ENCODE measurements around the gene TMEM63C.

DNA sequence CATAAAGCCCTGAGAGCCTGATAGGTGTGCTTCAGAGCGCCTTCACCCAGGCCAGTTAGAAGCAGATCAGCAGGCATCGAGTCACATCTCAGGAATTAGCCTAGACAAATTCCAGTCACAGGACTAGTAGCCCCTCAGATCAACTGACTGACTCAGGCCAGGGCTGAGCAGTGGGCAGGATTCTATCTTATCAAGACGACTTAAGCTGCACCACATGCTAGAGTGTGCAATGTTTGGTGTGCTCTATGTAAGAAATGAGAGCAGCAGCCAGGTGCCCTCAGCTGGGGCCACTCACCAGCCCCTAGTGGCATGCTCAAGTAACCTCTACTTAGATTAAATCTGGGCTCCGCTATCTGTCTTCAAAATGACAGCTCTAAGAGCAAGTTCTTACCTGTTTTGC is 109.1 kb downstream of the TMEM63C start:
- TF ChIP-seq EZH2 (IDR thresholded peaks at IDR 0.05) (no peak), POLR2AphosphoS5 (IDR thresholded peaks at IDR 0.05; ENCODE audit: low read depth, low read length) (no peak), SP1 (IDR thresholded peaks at IDR 0.05; ENCODE audit: low read depth) (no peak)
- TF ChIP-seq, protein P1, sequence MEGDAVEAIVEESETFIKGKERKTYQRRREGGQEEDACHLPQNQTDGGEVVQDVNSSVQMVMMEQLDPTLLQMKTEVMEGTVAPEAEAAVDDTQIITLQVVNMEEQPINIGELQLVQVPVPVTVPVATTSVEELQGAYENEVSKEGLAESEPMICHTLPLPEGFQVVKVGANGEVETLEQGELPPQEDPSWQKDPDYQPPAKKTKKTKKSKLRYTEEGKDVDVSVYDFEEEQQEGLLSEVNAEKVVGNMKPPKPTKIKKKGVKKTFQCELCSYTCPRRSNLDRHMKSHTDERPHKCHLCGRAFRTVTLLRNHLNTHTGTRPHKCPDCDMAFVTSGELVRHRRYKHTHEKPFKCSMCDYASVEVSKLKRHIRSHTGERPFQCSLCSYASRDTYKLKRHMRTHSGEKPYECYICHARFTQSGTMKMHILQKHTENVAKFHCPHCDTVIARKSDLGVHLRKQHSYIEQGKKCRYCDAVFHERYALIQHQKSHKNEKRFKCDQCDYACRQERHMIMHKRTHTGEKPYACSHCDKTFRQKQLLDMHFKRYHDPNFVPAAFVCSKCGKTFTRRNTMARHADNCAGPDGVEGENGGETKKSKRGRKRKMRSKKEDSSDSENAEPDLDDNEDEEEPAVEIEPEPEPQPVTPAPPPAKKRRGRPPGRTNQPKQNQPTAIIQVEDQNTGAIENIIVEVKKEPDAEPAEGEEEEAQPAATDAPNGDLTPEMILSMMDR (IDR thresholded peaks at IDR 0.05 in 2 of 3, conservative IDR thresholded peaks at IDR 0.05 in 1 of 3; ENCODE audit: borderline replicate concordance in 1 of 3, insufficient read depth in 1 of 3, low read depth in 2 of 3, low read length in 2 of 3) = peak in 2 of 3 experiments; percentile 36 to 42; a peak in 3 of 6 replicates

All from HCT116 (cell line).